ENCODE results near the gene UGT1A9. TPM values are rescaled to one million over a fixed set of nuclear protein-coding genes. Genes with fewer than 3 reads are reported as not detected.

Gene UGT1A9
- total RNA-seq, 1 donor from 2014 or later: not detected

DNA sequence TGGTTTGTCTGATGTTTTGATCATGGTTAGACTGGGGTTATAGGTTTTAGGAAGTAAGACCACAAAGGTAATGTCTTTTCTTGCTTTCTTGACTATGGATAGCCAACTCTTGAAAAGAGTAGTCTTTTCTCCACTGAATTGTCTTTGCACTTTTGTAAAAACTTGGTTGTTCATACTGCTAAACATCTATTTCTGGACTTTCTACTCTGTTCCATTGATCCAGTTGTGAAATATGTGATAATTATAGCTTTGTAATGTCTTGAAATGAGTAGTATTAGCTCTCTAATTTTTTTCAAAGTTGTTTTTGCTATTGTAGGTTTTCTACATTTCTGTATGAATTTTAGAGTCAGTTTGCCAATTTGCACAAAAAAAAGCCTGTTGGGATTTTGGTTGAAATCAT is 13.1 kb upstream of the UGT1A9 start:
- Histone ChIP-seq H3K27ac (no peak overlapping the region), H3K4me1 (no peaks in the 10 kb centered on the region), H3K27me3 (no peaks in the 10 kb centered on the region), H3K36me3 (no peaks in the 10 kb centered on the region), H3K4me3 (no peak overlapping the region), H3K9me3 (no peaks in the 10 kb centered on the region)
- no peak for TF ChIP-seq CTCF (IDR thresholded peaks at IDR 0.05)
- intact Hi-C loops (cut with DNase I): no loop called here
- DNase-seq (ENCODE audit: low spot score in 2 of 2): no peak

GRCh38 chr2:233663911-233664310 is 7.8 kb upstream of the UGT1A9 start:
- H3K36me3 ChIP-seq: no peaks in the 10 kb centered on the region
- no peak overlapping the region for H3K27ac ChIP-seq
- no peak overlapping the region for H3K4me3 ChIP-seq
- DNase-seq (ENCODE audit: low spot score in 2 of 2): no peak
- no peaks in the 10 kb centered on the region for H3K4me1 ChIP-seq
- H3K27me3 ChIP-seq: no peaks in the 10 kb centered on the region
- peaks cover 0 to 4% of the 10 kb centered on the region in 2 donors for H3K9me3 ChIP-seq
- TF ChIP-seq CTCF (IDR thresholded peaks at IDR 0.05): no peak
- intact Hi-C loops (cut with DNase I): no loop called here

DNA sequence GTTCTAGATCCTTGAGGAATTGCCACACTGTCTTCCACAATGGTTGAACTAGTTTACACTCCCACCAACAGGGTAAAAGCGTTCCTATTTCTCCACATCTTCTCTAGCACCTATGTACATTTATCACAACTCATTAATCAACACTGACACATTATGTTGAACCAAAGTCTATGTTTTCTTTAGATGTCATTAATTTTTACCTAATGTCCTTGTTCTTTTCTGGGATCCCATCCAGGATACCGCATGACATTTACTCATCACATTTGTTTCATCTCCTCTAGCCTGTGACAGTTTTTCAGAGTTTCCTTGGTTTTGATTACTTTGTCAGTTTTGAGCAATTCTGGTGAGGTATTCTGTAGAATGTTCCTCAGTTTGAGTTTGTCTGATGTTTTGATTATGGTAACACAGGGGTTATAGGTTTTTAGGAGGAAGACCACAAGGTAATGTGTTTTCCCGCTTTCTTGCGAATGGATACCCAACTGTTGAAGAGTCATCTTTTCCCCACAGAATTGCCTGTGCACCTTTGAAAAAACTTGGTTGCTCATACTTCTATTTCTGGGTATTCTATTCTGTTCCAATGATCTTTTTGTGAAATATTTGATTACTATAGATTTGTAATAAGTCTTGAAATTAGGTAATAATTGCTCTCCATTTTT is 3.0 kb upstream of the UGT1A9 start:
- no peak for DNase-seq (ENCODE audit: low spot score in 2 of 2)
- H3K27ac ChIP-seq: no peak overlapping the region
- intact Hi-C loops (cut with DNase I): no loop called here
- no peaks in the 10 kb centered on the region for H3K4me1 ChIP-seq
- H3K27me3 ChIP-seq: no peaks in the 10 kb centered on the region
- no peaks in the 10 kb centered on the region for H3K36me3 ChIP-seq
- no peak overlapping the region for H3K4me3 ChIP-seq
- peaks cover 0 to 3% of the 10 kb centered on the region in 2 donors for H3K9me3 ChIP-seq
- no peak for TF ChIP-seq CTCF (IDR thresholded peaks at IDR 0.05)

DNA sequence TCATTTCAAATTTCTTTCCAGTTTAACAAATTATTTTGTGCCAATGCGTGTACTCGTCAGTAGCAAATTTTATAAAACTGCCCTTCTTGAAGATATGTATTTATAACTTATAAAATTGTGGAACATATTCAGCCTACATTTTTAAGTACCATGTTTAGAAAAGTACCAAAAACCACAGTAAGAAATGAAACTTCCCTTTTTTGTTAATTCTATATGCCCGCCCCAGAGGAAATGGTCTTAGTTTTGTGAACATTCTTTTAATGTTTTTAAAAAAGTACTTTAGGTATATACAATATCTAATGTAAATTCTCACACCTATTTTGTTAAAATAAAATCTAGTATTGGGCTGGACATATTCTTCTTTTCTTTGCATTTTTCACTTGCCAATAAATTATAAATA is 1.2 kb downstream of the UGT1A9 start:
- intact Hi-C loops (cut with DNase I): no loop called here

DNA sequence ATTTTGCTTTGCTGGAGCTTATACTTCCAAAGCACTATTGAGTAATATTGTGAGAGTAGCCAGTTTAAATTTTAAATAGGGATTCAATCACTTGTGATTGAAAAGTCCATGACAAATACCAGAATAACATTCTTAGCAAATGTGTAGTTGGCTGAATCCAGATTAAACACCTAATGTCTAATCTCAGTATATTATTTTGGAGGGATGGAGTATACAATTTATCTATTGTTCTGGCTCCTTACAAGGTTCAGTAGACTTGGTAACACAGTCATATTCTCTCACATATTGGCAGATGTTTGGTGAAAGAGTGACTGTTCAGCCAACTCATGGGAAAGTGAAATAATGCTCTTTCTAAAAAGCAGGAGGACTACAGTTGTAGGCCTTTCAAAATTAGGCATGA is 2.2 kb downstream of the UGT1A9 start:
- no peaks in the 10 kb centered on the region for H3K36me3 ChIP-seq
- no peak for DNase-seq (ENCODE audit: low spot score in 2 of 2)
- no peak overlapping the region for H3K27ac ChIP-seq
- TF ChIP-seq CTCF (IDR thresholded peaks at IDR 0.05): no peak
- no peaks in the 10 kb centered on the region for H3K4me1 ChIP-seq
- H3K9me3 ChIP-seq: no peaks in the 10 kb centered on the region
- H3K4me3 ChIP-seq: no peak overlapping the region
- intact Hi-C loops (cut with DNase I): no loop called here
- no peaks in the 10 kb centered on the region for H3K27me3 ChIP-seq

More for the DNA sequence above, 1.2 kb downstream of the UGT1A9 start:
- Histone ChIP-seq H3K36me3 (no peaks in the 10 kb centered on the region), H3K4me3 (no peak overlapping the region), H3K27me3 (no peaks in the 10 kb centered on the region), H3K4me1 (no peaks in the 10 kb centered on the region), H3K9me3 (no peaks in the 10 kb centered on the region), H3K27ac (no peak overlapping the region)
- DNase-seq (ENCODE audit: low spot score in 2 of 2): no peak
- TF ChIP-seq CTCF (IDR thresholded peaks at IDR 0.05): no peak

DNA sequence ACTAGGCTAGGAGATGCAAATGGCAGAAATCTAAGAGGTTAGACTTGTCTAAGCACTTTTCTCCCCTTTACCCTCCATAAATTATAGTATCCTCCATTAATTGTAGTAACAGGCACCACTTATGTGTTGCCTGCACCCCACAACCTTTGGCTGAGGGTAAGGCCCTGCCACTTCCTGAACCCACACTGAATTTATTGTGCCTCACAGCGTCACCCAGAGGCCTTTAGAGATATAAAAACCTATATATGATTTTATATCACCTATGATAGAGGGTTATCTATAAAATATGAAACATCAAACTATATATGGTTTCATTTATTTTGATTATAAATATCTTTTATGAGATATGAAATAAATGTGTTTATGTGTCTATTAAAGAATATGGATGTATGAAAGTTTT is 2.6 kb downstream of the UGT1A9 start:
- Histone ChIP-seq H3K4me1 (no peaks in the 10 kb centered on the region), H3K27me3 (no peaks in the 10 kb centered on the region), H3K9me3 (no peaks in the 10 kb centered on the region), H3K36me3 (no peaks in the 10 kb centered on the region), H3K4me3 (no peak overlapping the region), H3K27ac (no peak overlapping the region)
- TF ChIP-seq CTCF (IDR thresholded peaks at IDR 0.05): no peak
- intact Hi-C loops (cut with DNase I): no loop called here
- DNase-seq (ENCODE audit: low spot score in 2 of 2): no peak
